Calu3 (cell line): ENCODE measurements around the gene CSNK1A1. TPM values are rescaled to one million over a fixed set of nuclear protein-coding genes. Genes with fewer than 3 reads are reported as not detected.
A peak's percentile ranks its signal among the peaks of the same experiment; 100 is the strongest.

Experiments used
- BruUV-seq: library from RNA; stranded (reverse); fragments of 400-500 nt; replicated peaks from 2 replicates; lab custom pipeline; 2021; lab: Mats Ljungman, UMichigan
- CTCF ChIA-PET: fragments of 300-600 bp; sonication (Branson Sonifier 250); formaldehyde crosslinking; loops from one replicate; lab custom pipeline; 2022; ENCODE audit warnings: antibody characterized with exemption; lab: Charles Lee
- DNase-seq: peaks from one replicate; pipeline ENCODE4 v3.0.0; 2022
- H3K27ac Mint-ChIP-seq: one replicate; pipeline ENCODE4 v1.8.0; 2022; ENCODE audit warnings: mixed read lengths; ENCODE audit not compliant: unreplicated experiment
- H3K27me3 Mint-ChIP-seq: one replicate; pipeline ENCODE4 v1.8.0; 2022; ENCODE audit warnings: mixed read lengths; ENCODE audit not compliant: unreplicated experiment
- H3K36me3 Mint-ChIP-seq: one replicate; pipeline ENCODE4 v1.8.0; 2022; ENCODE audit warnings: mild to moderate bottlenecking, moderate library complexity, mixed read lengths; ENCODE audit not compliant: insufficient read depth, unreplicated experiment
- H3K4me1 Mint-ChIP-seq: one replicate; pipeline ENCODE4 v1.8.0; 2022; ENCODE audit warnings: mild to moderate bottlenecking, low read depth, mixed read lengths; ENCODE audit not compliant: unreplicated experiment
- H3K4me3 Mint-ChIP-seq: one replicate; pipeline ENCODE4 v1.8.0; 2022; ENCODE audit warnings: mild to moderate bottlenecking, low read depth, moderate library complexity, mixed read lengths; ENCODE audit not compliant: unreplicated experiment
- H3K9me3 Mint-ChIP-seq: one replicate; pipeline ENCODE4 v1.8.0; 2022; ENCODE audit warnings: low read depth, mixed read lengths; ENCODE audit not compliant: unreplicated experiment
- intact Hi-C: fragments of 100-400 bp; cut with micrococcal nuclease; formaldehyde crosslinking; loops from one replicate; pipeline ENCODE4 v1.10.0; 2022; ENCODE audit not compliant: unreplicated experiment
- total RNA-seq: library from RNA; stranded (reverse); gene quantifications from 2 replicates; pipeline ENCODE4 v1.2.3, GENCODE V29; 2022
- TF ChIP-seq, protein P1 (sequence below): fragments of 200-600 bp; IDR thresholded peaks from one replicate; pipeline ENCODE4 v1.8.0; 2022; ENCODE audit warnings: antibody characterized with exemption; ENCODE audit not compliant: unreplicated experiment

Gene CSNK1A1
- total RNA-seq, 1 experiment from 2014 or later, result 377 TPM

DNA sequence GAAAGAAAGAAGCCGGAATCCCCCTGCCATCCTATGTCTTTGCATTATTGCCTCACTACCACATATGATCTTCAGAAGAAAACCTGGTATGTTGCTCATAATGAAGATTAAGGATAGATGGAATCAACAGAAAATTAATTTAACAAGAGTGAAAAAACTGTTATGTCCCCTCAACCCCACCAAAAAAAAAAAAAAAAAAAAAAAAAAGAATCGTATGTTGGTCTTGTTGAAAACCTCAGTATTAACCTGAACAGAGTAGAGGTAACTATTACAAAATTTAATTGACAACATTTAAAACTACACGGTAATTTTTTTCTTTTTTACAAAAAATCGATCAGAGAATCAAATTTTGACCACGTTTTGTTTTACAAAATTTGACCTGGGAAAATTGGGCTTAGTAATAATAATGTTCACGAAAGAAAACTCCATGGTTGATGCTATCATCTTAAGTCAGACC lies 827 bp upstream of the CSNK1A1 start:
- H3K36me3 Mint-ChIP-seq, result peaks cover 52% of the 10 kb centered on the region
- intact Hi-C loops, result no loop called here
- H3K27ac Mint-ChIP-seq, result peak overlapping the region; percentile 92

DNA sequence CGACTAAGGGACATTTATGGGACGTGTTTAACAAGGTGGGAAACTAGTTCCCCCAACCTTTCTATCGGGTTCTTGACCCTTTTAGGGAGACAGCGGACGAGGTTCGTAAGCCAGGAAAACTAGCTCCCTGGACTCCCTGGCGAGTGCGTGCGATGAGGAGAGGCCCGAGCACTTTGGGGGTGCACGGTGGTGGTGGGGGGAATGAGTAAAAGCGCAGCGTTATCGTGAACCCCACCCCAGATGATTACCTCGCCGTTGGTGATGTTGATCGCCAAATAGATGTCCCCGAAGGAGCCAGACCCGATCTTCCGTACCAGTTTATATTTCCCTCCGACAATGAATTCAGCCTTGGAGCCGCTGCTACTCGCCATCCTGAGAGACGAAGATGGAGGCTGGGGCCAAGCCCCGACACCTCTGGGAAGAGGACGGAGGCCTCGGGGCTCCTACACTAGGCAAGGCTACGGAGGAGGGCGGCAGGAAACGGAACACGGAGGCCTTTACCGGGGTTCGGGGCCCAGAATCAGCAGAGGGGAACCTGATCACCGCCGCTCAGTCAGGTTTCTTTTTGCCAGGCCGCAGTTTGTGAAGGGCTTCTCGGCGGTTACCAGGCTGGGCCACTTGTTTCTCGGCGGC lies 529 bp downstream of the CSNK1A1 start:
- H3K27ac Mint-ChIP-seq, result peak overlapping the region; percentile 92
- H3K9me3 Mint-ChIP-seq, result no peaks in the 10 kb centered on the region
- peaks cover 28% of the 10 kb centered on the region for H3K4me1 Mint-ChIP-seq
- CTCF ChIA-PET, result interaction anchor here (1.0 to 2.1 kb wide), 5 partner anchors 11 to 84 kb away, joined by 4 to 9 read pairs (median 4); no protein-coding TSS in a partner anchor
- no TSS peak for BruUV-seq
- TF ChIP-seq, protein P1, sequence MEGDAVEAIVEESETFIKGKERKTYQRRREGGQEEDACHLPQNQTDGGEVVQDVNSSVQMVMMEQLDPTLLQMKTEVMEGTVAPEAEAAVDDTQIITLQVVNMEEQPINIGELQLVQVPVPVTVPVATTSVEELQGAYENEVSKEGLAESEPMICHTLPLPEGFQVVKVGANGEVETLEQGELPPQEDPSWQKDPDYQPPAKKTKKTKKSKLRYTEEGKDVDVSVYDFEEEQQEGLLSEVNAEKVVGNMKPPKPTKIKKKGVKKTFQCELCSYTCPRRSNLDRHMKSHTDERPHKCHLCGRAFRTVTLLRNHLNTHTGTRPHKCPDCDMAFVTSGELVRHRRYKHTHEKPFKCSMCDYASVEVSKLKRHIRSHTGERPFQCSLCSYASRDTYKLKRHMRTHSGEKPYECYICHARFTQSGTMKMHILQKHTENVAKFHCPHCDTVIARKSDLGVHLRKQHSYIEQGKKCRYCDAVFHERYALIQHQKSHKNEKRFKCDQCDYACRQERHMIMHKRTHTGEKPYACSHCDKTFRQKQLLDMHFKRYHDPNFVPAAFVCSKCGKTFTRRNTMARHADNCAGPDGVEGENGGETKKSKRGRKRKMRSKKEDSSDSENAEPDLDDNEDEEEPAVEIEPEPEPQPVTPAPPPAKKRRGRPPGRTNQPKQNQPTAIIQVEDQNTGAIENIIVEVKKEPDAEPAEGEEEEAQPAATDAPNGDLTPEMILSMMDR, result no peak
- no peaks in the 10 kb centered on the region for H3K27me3 Mint-ChIP-seq
- DNase-seq, result peak; percentile 17
- H3K36me3 Mint-ChIP-seq, result peaks cover 65% of the 10 kb centered on the region
- intact Hi-C loops, result no loop called here
- H3K4me3 Mint-ChIP-seq, result peak overlapping the region; percentile 94

More for the DNA sequence above, 827 bp upstream of the CSNK1A1 start:
- peak overlapping the region; percentile 94 for H3K4me3 Mint-ChIP-seq
- H3K9me3 Mint-ChIP-seq, result no peaks in the 10 kb centered on the region
- no peaks in the 10 kb centered on the region for H3K27me3 Mint-ChIP-seq
- DNase-seq, result no peak
- CTCF ChIA-PET, result interaction anchor here (0.7 to 2.1 kb wide), 10 partner anchors 9 to 179 kb away, joined by 3 to 12 read pairs (median 4); no protein-coding TSS in a partner anchor
- BruUV-seq, result TSS peak; percentile 88
- TF ChIP-seq, protein P1, result no peak
- peaks cover 14% of the 10 kb centered on the region for H3K4me1 Mint-ChIP-seq

DNA sequence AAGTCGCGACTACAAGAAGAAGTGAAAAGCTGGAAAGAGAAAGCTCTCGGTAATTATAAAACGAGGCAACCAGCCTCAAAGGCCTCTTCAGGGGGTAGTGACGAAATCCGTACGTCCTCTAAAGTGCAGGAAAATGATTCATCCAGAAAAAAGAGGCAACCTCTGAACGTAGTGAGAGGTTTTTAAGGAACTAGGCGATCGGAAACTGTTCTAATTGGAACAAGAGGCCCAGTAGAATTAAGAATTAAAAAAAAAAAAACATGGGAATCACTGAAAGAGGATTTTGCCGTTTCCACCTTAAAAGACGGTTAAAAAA lies 1.0 kb downstream of the CSNK1A1 start:
- Mint-ChIP-seq H3K27ac (peak overlapping the region; percentile 92), H3K4me1 (peaks cover 33% of the 10 kb centered on the region), H3K27me3 (no peaks in the 10 kb centered on the region), H3K9me3 (no peaks in the 10 kb centered on the region), H3K36me3 (peaks cover 70% of the 10 kb centered on the region), H3K4me3 (peak overlapping the region; percentile 94)
- intact Hi-C loops, result no loop called here
- CTCF ChIA-PET, result interaction anchor here (1.1 to 1.9 kb wide), 2 partner anchors 12 to 104 kb away, joined by 3 to 4 read pairs; no protein-coding TSS in a partner anchor
- TF ChIP-seq, protein P1, result no peak
- no peak for DNase-seq
- BruUV-seq, result no TSS peak

DNA sequence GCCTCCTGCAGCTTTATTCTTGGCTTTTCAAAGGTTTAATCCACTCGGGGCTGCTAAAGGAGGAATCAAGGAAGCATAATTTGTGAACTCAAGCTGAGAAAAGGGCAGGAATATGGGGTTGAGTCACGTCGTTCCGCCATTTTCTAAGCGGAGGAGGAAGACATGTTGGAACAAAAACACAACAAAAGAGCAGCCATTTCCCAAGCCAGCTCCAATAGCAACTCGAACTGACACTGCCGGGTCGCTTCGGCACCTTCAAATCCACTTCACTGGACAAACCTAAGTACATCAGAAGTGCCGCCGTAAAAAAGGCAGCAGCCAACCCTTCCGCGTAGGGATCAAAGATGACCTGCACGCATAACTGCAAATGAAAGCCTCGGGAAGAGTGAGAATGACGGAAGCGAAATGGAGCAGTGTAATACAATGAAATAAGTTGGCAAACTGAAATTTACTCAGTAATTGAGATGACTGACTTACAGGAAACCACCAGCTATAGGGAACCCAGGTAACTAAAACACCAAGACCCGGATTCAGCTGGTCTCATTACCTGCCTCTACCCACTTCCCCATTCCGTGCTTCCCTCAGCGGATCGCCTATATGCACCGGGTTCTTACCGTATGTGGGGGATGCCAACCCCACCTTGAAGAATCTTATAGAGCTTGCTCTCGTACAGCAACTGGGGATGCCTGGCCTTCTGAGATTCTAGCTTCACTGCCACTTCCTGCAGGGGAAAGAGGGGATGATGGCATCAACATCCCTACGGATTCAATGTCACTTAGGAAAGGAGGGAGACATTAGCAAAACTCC lies 1.6 kb downstream of the CSNK1A1 start:
- H3K36me3 Mint-ChIP-seq, result peaks cover 76% of the 10 kb centered on the region
- no peaks in the 10 kb centered on the region for H3K27me3 Mint-ChIP-seq
- H3K9me3 Mint-ChIP-seq, result no peaks in the 10 kb centered on the region
- TF ChIP-seq, protein P1, result no peak
- CTCF ChIA-PET, result interaction anchor here (1.1 to 1.9 kb wide), 2 partner anchors 12 to 104 kb away, joined by 3 to 4 read pairs; no protein-coding TSS in a partner anchor
- BruUV-seq, result TSS peak; percentile 26
- peak overlapping the region; percentile 92 for H3K27ac Mint-ChIP-seq
- DNase-seq, result peak; percentile 34
- intact Hi-C loops, result loop anchor here (5.0 kb wide), 1 partner anchor 37 kb away; no protein-coding TSS in a partner anchor
- peak overlapping the region; percentile 94 for H3K4me3 Mint-ChIP-seq
- peaks cover 33% of the 10 kb centered on the region for H3K4me1 Mint-ChIP-seq
